GM12801 (cell line): ENCODE measurements around the gene DHX15.

Experiments used
- CTCF ChIP-seq: IDR thresholded peaks from one replicate; pipeline ENCODE4 v1.5.1; 2011; ENCODE audit warnings: control low read depth; ENCODE audit not compliant: insufficient read length; ENCODE audit errors: extremely low read depth

Gene DHX15

GRCh38 chr4:24570172-24570571, 14.2 kb downstream of the DHX15 start:
- no peak for TF ChIP-seq CTCF

GRCh38 chr4:24569662-24570061, 14.7 kb downstream of the DHX15 start:
- no peak for TF ChIP-seq CTCF

- no peak for TF ChIP-seq CTCF
These were observed 15.9 kb downstream of the DHX15 start for GRCh38 chr4:24568425-24568824.

- TF ChIP-seq CTCF = no peak
These were observed 19.3 kb downstream of the DHX15 start for GRCh38 chr4:24565054-24565453.

- no peak for TF ChIP-seq CTCF
These were observed 19.9 kb downstream of the DHX15 start for GRCh38 chr4:24564488-24564887.

GRCh38 chr4:24561438-24562139, 22.8 kb downstream of the DHX15 start:
- no peak for TF ChIP-seq CTCF

- TF ChIP-seq CTCF = no peak
These were observed 23.4 kb downstream of the DHX15 start for GRCh38 chr4:24560868-24561368.

- no peak for TF ChIP-seq CTCF
These were observed 24.5 kb downstream of the DHX15 start for GRCh38 chr4:24559889-24560288.
